GM18520 (cell line): Measurements from ENCODE around the gene VEGFB.

Experiments
- ATAC-seq: cut with Tn5 transposase; IDR thresholded peaks from one replicate; pipeline ENCODE4 v1.9.1; 2021; ENCODE audit not compliant: unreplicated experiment

The VEGFB gene

DNA sequence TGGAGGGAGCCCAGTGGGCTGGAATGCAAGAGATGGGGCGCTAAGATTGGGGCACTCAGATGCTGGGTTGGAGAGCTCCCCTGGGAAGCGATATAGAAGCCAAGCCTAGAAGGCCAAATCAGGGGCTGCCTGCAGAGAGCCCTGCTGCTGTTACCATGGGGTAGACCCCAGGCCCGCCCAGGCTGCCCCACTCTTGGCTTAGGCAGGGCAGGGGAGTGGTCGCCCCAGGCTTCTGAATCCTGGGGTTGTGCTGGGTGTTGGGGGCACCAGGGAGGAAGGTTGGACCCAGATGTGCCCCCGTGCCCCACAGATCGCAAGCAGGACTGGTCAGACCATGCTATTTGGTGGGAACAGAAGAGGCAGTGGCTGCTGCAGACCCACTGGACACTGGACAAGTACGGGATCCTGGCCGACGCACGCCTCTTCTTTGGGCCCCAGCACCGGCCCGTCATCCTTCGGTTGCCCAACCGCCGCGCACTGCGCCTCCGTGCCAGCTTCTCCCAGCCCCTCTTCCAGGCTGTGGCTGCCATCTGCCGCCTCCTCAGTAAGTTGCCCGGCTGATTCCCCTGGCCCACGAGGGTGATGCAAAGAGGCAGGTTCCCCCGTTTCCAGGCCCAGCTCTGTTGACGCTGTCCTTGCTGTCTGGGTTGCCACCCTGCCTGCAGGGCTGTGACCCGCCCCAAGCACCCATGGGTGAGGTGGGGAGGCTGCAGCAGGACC lies 23.9 kb upstream of the VEGFB start:
- no peak for ATAC-seq

DNA sequence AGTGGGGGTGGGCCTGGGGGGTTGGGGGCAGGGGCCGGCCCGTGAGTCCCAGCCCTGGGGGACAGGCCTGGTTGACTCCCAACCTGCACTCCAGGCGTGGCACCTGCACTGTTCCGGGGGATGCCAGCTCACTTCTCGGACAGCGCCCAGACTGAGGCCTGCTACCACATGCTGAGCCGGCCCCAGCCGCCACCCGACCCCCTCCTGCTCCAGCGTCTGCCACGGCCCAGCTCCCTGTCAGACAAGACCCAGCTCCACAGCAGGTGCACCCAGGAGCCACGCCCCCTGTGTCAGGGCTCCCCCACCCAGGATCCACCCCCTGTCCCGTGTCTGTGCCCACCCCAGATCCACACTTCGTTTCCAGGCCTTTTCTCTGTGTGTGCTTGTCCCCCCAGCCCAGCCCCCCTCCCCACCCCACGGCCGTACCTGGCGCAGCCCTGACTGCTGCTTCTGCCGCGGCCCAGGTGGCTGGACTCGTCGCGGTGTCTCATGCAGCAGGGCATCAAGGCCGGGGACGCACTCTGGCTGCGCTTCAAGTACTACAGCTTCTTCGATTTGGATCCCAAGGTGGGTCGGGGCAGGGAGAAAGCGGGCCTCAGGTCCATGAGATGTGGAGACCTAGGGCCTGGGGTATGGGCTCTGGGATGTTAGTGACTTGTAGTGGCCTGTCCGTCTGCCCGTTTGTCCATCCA lies 23.1 kb upstream of the VEGFB start:
- ATAC-seq = no peak

DNA sequence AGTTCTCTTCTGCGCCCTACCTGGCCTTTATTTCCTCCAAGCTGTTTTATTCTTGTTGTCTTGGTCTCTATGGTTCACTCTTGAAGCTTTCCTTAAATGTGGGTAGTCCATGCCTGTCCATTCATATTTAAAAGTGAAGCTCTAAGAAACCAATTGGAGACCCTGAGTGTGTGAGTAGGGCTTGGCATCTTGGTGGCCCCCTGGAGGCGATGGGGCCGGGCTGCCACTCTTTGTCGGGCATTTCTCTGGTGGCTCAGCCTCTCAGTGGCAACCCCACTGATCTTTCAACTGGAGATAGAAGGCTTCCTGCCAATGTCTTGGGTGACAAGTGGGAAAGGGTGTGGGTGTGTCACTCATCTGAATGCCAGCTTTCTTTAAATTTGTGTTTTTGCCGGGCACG lies 17.5 kb upstream of the VEGFB start:
- ATAC-seq = no peak

DNA sequence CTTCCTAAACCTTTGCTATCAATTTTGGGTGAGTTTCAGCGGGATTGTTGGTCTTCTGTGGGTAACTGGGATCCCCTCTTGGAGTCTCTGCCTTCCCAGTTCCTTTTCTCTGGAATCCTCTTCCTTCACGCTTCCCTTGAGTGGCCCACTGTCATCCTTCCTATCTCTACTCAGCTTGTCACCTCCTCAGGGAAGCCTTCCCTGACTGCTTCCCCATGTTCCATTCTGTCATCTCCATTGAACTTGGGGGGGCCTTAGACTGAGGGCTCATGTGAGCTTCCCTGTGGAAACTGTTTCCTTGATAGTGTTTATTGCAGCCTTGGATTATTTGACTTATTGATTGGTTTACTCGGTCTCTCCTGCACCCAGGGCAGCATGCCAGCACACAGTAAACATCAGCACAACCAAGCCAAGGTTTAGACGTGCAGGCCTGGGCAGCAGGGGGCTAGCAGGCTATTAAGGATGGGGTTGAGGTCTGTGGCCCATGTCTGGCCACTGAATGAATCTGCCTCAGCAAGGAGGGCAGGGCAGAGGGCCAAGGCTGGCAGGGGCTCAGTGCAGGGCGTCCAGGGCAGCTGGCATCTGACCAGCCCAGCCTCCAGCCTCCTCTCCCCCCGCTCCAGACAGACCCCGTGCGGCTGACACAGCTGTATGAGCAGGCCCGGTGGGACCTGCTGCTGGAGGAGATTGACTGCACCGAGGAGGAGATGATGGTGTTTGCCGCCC lies 15.6 kb upstream of the VEGFB start:
- no peak for ATAC-seq

GRCh38 chr11:64219354-64219684 lies 15.1 kb upstream of the VEGFB start:
- no peak for ATAC-seq

DNA sequence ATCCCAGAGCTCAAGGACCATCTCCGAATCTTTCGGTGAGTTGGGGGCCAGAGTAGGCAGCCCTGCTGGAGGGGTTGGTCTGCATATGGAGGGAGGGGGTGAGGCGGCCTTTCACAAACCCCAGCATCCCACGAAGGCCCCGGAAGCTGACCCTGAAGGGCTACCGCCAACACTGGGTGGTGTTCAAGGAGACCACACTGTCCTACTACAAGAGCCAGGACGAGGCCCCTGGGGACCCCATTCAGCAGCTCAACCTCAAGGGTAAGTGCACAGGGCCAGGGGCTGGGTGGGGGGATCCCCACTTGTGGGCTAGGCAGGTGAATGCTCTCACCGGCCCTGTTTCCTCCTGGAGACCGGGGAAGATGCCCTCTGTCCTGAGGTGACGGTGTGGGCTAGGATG lies 14.6 kb upstream of the VEGFB start:
- no peak for ATAC-seq

- ATAC-seq = no peak
Observed at GRCh38 chr11:64220271-64220670, 14.1 kb upstream of the VEGFB start.

DNA sequence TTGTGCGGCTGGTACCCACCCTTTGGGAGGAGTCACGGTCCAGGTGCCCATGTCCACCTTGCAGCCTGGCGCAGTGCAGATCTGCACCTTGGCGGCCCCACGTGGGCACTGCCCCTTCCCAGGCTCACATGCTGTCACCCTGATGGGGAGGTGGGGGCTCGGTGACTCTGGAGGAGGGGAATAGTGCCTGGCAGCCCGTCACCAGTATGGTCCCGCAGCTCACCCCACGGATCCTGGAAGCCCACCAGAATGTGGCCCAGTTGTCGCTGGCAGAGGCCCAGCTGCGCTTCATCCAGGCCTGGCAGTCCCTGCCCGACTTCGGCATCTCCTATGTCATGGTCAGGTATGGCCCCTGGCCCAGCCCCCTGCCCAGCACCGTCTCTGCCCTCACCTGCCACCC lies 13.6 kb upstream of the VEGFB start:
- ATAC-seq = no peak

- no peak for ATAC-seq
Observed at GRCh38 chr11:64222651-64223000, 11.8 kb upstream of the VEGFB start.

DNA sequence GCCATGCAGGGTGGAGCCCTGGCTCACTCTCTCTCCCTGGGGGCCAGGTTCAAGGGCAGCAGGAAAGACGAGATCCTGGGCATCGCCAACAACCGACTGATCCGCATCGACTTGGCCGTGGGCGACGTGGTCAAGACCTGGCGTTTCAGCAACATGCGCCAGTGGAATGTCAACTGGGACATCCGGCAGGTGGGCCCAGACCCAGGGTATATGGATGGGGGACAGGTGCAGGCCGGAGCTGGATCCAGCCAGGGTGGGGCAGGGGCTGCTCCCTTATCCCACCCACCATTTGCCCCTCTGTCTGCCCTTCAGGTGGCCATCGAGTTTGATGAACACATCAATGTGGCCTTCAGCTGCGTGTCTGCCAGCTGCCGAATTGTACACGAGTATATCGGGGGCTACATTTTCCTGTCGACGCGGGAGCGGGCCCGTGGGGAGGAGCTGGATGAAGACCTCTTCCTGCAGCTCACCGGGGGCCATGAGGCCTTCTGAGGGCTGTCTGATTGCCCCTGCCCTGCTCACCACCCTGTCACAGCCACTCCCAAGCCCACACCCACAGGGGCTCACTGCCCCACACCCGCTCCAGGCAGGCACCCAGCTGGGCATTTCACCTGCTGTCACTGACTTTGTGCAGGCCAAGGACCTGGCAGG lies 11.3 kb upstream of the VEGFB start:
- no peak for ATAC-seq

- ATAC-seq = no peak
Observed at GRCh38 chr11:64224151-64224890, 10.1 kb upstream of the VEGFB start.

DNA sequence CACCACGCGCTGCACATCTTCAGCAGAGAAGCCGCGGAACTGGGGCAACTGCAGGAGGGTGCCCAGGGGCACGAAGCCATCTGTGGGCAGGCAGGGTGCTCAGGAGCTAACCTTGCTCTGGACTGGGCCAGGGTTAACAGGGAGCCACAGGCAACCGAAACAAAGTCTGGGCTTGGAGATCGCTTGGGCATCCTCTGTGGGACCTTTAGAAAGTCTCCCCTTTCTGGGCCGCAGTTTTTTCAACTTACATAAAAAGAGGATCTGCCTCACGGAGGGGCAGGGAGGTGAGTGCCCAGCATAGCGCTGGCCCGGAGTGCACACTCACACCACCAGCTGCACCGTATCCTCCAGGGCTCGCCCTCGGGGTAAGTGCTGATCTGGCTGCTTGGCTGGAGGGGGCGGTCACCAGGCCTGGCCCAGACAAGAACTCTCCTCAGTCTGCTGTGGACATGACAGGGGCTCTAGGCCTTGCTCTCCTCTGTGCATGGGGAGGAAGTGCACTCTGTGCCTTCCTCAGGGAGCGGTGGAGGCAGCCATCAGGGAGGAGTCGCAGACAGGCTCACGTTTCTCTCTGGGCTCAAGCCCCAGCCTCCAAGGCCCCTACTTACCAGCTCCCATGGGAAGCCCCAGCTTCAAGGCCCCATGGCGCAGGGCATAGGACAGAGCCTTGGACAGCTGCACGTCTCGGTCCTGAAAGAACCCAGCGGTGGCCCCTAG lies 9.3 kb upstream of the VEGFB start:
- ATAC-seq = no peak

- ATAC-seq = peak; percentile 35
Observed at GRCh38 chr11:64225608-64226506, 8.5 kb upstream of the VEGFB start, which contains the start of the genes NUDT22 and TRPT1. Gene NUDT22 (plus strand): TSS chr11:64226274. CDS start chr11:64226653, 379 bp downstream. Gene TRPT1 (minus strand): TSS chr11:64226186. CDS start chr11:64225860, 326 bp downstream.

DNA sequence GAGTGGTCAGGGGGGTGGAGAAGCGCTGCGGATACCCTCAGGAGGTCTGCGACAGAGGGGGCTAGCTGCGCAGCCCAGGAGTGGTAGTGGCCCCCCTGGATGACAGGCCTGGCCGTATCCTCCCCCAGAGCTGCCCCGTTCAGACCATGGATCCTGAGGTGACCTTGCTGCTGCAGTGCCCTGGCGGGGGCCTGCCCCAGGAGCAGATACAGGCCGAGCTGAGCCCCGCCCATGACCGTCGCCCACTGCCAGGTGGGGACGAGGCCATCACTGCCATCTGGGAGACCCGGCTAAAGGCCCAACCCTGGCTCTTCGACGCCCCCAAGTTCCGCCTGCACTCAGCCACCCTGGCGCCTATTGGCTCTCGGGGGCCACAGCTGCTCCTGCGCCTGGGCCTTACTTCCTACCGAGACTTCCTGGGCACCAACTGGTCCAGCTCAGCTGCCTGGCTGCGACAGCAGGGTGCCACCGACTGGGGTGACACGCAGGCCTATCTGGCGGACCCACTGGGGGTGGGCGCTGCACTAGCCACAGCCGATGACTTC lies 7.8 kb upstream of the VEGFB start:
- no peak for ATAC-seq

DNA sequence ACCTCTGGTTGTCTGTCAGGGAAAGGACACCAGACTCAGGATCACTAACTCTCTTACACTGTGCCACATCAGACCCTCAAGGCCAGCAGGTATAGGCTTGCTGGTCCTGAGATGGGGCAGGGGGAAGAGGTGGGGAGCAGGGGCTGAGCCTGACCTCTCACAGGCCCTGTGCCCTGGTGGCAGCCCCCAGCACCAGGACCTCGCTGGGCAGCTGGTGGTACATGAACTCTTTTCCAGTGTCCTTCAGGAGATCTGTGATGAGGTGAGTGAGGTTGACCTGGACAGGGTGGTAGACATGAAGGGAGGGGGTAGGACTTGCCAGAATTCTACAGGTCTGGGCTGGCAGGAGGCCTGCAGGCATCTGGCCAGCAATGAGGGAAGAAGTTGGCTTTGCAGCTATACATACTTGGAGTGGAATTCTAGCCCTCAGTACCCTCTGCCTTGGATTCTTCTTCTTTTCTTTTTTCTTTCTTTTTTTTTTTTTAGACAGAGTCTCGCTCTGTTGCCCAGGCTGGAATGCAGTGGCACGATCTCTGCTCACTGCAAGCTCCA lies 6.9 kb upstream of the VEGFB start:
- no peak for ATAC-seq

GRCh38 chr11:64229090-64229743 lies 5.2 kb upstream of the VEGFB start:
- ATAC-seq = no peak

- ATAC-seq = no peak
Observed at GRCh38 chr11:64229744-64230170, 4.6 kb upstream of the VEGFB start.
